Measurements from ENCODE around the gene SLCO6A1. TPM values are rescaled to one million over a fixed set of nuclear protein-coding genes. Genes with fewer than 3 reads are reported as not detected.

Gene SLCO6A1
- total and polyA plus RNA-seq, 4 donors, result 0.75 TPM; not detected in 3

DNA sequence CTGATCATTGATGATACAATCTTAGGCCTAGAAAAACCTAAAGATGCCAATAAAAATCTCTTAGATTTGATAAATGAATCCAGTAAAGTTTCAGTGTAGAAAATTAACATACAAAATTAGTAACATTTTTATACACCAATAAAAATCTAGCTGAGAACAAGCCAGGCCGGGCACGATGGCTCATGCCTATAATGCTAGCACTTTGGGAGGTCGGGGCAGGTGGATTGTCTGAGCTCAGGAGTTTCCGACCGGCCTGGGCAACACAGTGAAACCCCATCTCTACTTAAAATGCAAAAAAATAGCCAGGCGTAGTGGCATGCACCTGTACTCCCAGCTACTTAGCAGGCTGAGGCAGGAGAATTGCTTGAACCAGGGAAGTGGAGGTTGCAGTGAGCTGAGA lies 84.4 kb downstream of the SLCO6A1 start:
- ATAC-seq (ENCODE audit: low FRiP score), result no peak
- intact Hi-C loops (cut with DNase I), result no loop called here
- Histone ChIP-seq H3K9me3 (ENCODE audit: control insufficient read depth, low read length) (no peaks in the 10 kb centered on the region), H3K4me1 (ENCODE audit: control insufficient read depth in 1 of 2, insufficient read depth in 2 of 2, low read length in 2 of 2) (no peaks in the 10 kb centered on the region), H3K27me3 (ENCODE audit: control insufficient read depth in 1 of 2, insufficient read depth in 2 of 2, low read length in 1 of 2) (no peaks in the 10 kb centered on the region), H3K4me3 (ENCODE audit: low read length in 2 of 2) (no peak overlapping the region), H3K27ac (ENCODE audit: low read depth in 1 of 2, low read length in 2 of 2) (no peak overlapping the region), H3K36me3 (ENCODE audit: control insufficient read depth in 1 of 2, insufficient read depth in 2 of 2, low read length in 1 of 2) (no peaks in the 10 kb centered on the region)
- peak in 1 of 2 donors; percentile 28 for DNase-seq
- 92 to 94% methylated on average over 6 of the region's 6 CpGs for WGBS, 2 donors

DNA sequence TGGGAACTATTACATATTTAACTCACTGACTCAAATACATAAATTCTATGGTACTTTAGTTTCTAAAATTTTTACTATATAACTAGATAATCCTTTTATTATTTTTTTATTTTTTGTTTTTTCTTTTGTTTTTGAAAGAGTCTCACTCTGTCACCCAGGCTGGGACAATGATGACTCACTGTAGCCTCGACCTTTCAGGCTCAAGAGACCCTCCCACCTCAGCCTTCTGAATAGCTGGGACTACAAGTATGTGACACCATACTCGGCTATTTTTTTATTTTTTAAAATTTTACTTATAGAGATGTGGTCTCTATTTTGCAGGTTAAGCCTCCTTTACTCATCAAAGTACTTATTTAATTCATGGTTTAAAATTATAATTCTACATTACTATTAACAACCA lies 110.6 kb downstream of the SLCO6A1 start:
- Histone ChIP-seq H3K27me3 (ENCODE audit: control insufficient read depth in 1 of 2, insufficient read depth in 2 of 2, low read length in 1 of 2) (no peaks in the 10 kb centered on the region), H3K4me3 (ENCODE audit: low read length in 2 of 2) (no peak overlapping the region), H3K9me3 (ENCODE audit: control insufficient read depth, low read length) (no peaks in the 10 kb centered on the region), H3K27ac (ENCODE audit: low read depth in 1 of 2, low read length in 2 of 2) (no peak overlapping the region), H3K36me3 (ENCODE audit: control insufficient read depth in 1 of 2, insufficient read depth in 2 of 2, low read length in 1 of 2) (no peaks in the 10 kb centered on the region), H3K4me1 (ENCODE audit: control insufficient read depth in 1 of 2, insufficient read depth in 2 of 2, low read length in 2 of 2) (no peaks in the 10 kb centered on the region)
- WGBS, 2 donors, result 79 to 80% methylated on average over 2 of the region's 2 CpGs
- DNase-seq (no peak), ATAC-seq (ENCODE audit: low FRiP score) (no peak)
- intact Hi-C loops (cut with DNase I), result no loop called here

DNA sequence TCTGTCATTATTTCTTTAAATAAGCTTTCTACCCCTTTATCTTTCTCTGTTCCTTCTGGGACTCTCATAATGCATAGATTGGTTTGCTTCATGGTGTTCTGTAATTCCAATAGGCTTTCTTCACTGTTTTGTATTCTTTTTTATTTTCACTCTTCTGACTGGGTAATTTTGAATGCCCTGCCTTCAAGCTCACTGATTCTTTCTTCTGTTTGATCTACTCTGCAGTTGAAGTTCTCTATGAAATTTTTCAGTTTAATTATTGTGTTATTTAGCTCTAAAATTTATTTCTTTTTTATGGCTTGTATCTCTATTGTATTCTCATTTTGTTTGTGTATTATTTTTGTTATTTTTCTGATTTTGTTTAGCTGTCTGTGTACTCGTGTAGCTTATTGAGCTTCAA lies 113.4 kb downstream of the SLCO6A1 start:
- Histone ChIP-seq H3K4me1 (ENCODE audit: control insufficient read depth in 1 of 2, insufficient read depth in 2 of 2, low read length in 2 of 2) (no peaks in the 10 kb centered on the region), H3K9me3 (ENCODE audit: control insufficient read depth, low read length) (no peaks in the 10 kb centered on the region), H3K36me3 (ENCODE audit: control insufficient read depth in 1 of 2, insufficient read depth in 2 of 2, low read length in 1 of 2) (no peaks in the 10 kb centered on the region), H3K27ac (ENCODE audit: low read depth in 1 of 2, low read length in 2 of 2) (no peak overlapping the region), H3K27me3 (ENCODE audit: control insufficient read depth in 1 of 2, insufficient read depth in 2 of 2, low read length in 1 of 2) (no peaks in the 10 kb centered on the region), H3K4me3 (ENCODE audit: low read length in 2 of 2) (no peak overlapping the region)
- intact Hi-C loops (cut with DNase I), result no loop called here
- ATAC-seq (ENCODE audit: low FRiP score) (no peak), DNase-seq (no peak)
- WGBS, 2 donors, result 81 to 88% methylated on average over 1 of the region's 1 CpG

DNA sequence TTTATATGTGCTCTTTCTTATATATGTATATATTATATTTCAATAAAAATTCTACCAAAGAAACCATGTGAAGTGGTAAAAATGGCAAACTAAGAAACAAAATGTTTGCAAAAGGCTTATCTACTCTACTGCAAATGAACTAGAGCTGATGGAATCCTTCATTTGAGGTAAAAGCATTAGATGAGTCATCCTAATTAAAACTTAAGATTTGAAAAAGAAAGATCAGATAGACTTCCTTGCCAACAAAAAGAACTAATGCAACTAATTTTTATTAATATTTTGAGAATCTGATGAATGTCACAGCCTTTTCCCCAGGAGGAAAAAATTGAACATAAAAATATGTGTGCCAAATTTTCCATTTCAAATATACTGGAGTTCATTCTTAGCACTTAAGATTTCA lies 118.6 kb downstream of the SLCO6A1 start:
- Histone ChIP-seq H3K36me3 (ENCODE audit: control insufficient read depth in 1 of 2, insufficient read depth in 2 of 2, low read length in 1 of 2) (no peaks in the 10 kb centered on the region), H3K4me1 (ENCODE audit: control insufficient read depth in 1 of 2, insufficient read depth in 2 of 2, low read length in 2 of 2) (peaks cover 0 to under 1% of the 10 kb centered on the region in 2 donors), H3K4me3 (ENCODE audit: low read length in 2 of 2) (no peak overlapping the region), H3K27ac (ENCODE audit: low read depth in 1 of 2, low read length in 2 of 2) (no peak overlapping the region), H3K27me3 (ENCODE audit: control insufficient read depth in 1 of 2, insufficient read depth in 2 of 2, low read length in 1 of 2) (no peaks in the 10 kb centered on the region), H3K9me3 (ENCODE audit: control insufficient read depth, low read length) (no peaks in the 10 kb centered on the region)
- intact Hi-C loops (cut with DNase I), result no loop called here
- no peak for ATAC-seq (ENCODE audit: low FRiP score)
- no peak for DNase-seq

DNA sequence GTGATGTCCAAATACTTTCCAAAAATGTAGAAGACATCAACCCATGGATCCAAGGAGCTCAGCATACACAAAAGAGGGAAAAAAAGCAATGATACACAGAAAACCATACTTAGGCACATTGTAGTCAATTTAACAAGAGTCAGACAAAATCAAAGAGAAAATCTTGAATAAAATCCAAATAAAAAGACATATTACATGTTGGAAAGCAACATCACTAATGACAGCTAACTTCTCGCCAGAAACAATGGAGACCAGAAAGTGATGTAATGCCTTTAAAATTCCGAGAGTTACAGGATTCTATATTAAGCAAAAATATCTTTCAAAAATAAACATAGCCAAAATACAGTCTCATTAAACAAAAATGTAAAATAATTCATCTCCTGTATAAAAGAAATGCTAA lies 122.9 kb downstream of the SLCO6A1 start:
- ATAC-seq (ENCODE audit: low FRiP score) (no peak), DNase-seq (no peak)
- intact Hi-C loops (cut with DNase I), result no loop called here
- Histone ChIP-seq H3K36me3 (ENCODE audit: control insufficient read depth in 1 of 2, insufficient read depth in 2 of 2, low read length in 1 of 2) (no peaks in the 10 kb centered on the region), H3K27me3 (ENCODE audit: control insufficient read depth in 1 of 2, insufficient read depth in 2 of 2, low read length in 1 of 2) (no peaks in the 10 kb centered on the region), H3K4me1 (ENCODE audit: control insufficient read depth in 1 of 2, insufficient read depth in 2 of 2, low read length in 2 of 2) (peaks cover 0 to 5% of the 10 kb centered on the region in 2 donors), H3K9me3 (ENCODE audit: control insufficient read depth, low read length) (no peaks in the 10 kb centered on the region), H3K27ac (ENCODE audit: low read depth in 1 of 2, low read length in 2 of 2) (no peak overlapping the region), H3K4me3 (ENCODE audit: low read length in 2 of 2) (no peak overlapping the region)
- 4 to 6% methylated on average over 2 of the region's 2 CpGs for WGBS, 2 donors

DNA sequence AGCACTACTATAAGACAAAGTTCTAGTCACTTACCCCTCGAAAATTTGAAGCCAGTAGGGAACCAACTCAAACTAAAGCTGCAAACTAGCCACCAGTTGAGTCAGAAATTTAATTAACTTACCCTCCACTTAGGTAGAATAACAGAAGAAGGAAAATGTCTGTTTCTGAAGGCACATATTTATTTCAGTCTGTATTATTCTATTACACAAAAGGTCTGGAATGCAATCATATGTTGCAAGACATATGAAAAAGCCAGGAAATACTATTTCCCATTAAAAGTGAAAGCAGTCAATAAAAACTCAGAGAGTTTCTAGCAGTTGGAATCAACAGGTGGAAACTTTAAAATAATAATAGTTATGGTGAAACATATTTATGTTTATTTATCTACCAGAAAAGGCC lies 123.5 kb downstream of the SLCO6A1 start:
- Histone ChIP-seq H3K27me3 (ENCODE audit: control insufficient read depth in 1 of 2, insufficient read depth in 2 of 2, low read length in 1 of 2) (no peaks in the 10 kb centered on the region), H3K9me3 (ENCODE audit: control insufficient read depth, low read length) (no peaks in the 10 kb centered on the region), H3K4me3 (ENCODE audit: low read length in 2 of 2) (no peak overlapping the region), H3K27ac (ENCODE audit: low read depth in 1 of 2, low read length in 2 of 2) (no peak overlapping the region), H3K36me3 (ENCODE audit: control insufficient read depth in 1 of 2, insufficient read depth in 2 of 2, low read length in 1 of 2) (no peaks in the 10 kb centered on the region), H3K4me1 (ENCODE audit: control insufficient read depth in 1 of 2, insufficient read depth in 2 of 2, low read length in 2 of 2) (peaks cover 0 to 5% of the 10 kb centered on the region in 2 donors)
- no peak for DNase-seq
- WGBS, 2 donors, result 1 to 3% methylated on average over 1 of the region's 1 CpG
- intact Hi-C loops (cut with DNase I), result no loop called here
- ATAC-seq (ENCODE audit: low FRiP score), result no peak

DNA sequence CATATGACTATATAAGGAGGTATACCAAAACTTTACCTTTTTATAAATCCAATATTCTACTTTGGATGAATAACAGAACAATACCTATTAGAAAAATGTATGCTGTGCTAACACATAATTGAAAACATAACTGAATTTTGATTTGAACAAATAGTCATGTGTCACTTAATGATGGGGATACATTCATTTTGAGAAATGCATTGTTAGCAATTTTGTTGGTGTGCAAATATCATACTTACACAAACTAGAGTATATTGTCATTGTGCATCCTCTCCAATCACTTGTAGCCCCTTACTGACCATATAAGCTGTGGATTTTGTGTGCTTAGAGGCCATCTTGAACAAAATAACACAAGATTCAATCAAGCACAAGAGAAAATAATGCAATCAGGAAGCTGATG lies 130.4 kb downstream of the SLCO6A1 start:
- intact Hi-C loops (cut with DNase I), result no loop called here
- Histone ChIP-seq H3K9me3 (ENCODE audit: control insufficient read depth, low read length) (no peaks in the 10 kb centered on the region), H3K4me3 (ENCODE audit: low read length in 2 of 2) (no peak overlapping the region), H3K27ac (ENCODE audit: low read depth in 1 of 2, low read length in 2 of 2) (no peak overlapping the region), H3K36me3 (ENCODE audit: control insufficient read depth in 1 of 2, insufficient read depth in 2 of 2, low read length in 1 of 2) (no peaks in the 10 kb centered on the region), H3K4me1 (ENCODE audit: control insufficient read depth in 1 of 2, insufficient read depth in 2 of 2, low read length in 2 of 2) (no peaks in the 10 kb centered on the region), H3K27me3 (ENCODE audit: control insufficient read depth in 1 of 2, insufficient read depth in 2 of 2, low read length in 1 of 2) (no peaks in the 10 kb centered on the region)
- DNase-seq (no peak), ATAC-seq (ENCODE audit: low FRiP score) (no peak)

DNA sequence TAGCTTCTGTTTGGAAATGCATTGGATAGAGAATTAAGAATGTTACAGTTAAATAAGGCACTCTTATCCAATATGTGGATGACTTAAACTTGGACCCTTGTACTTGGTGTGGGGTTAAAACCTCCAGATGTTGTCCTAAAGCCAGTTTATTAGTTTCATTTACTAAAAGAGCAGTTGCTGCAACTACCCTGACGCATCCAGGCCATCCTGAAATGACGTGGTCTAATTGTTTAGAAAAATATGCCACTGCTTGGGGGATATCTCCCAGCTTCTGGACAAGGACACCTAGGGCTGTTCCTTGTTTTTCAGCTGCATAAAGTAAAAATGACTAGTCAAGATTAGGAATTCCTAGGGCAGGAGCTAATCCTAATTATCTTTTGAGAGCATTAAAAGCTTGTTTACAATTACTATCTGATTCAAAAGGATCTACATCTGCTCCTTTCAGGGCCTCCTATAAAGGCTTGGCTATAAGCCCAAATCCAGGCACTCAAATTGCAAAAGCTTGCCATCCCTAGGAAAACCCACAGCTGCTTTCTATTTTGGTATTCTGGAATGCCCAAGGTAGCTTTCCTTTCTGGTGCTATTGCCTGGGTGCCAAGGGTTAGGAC lies 157.0 kb downstream of the SLCO6A1 start:
- H3K36me3 ChIP-seq (ENCODE audit: control insufficient read depth in 1 of 2, insufficient read depth in 2 of 2, low read length in 1 of 2), result no peaks in the 10 kb centered on the region
- 23 to 26% methylated on average over 2 of the region's 2 CpGs for WGBS, 2 donors
- no peak for DNase-seq
- H3K4me1 ChIP-seq (ENCODE audit: control insufficient read depth in 1 of 2, insufficient read depth in 2 of 2, low read length in 2 of 2), result no peaks in the 10 kb centered on the region
- no peaks in the 10 kb centered on the region for H3K27me3 ChIP-seq (ENCODE audit: control insufficient read depth in 1 of 2, insufficient read depth in 2 of 2, low read length in 1 of 2)
- no peak overlapping the region for H3K4me3 ChIP-seq (ENCODE audit: low read length in 2 of 2)
- intact Hi-C loops (cut with DNase I), result no loop called here
- no peak for ATAC-seq (ENCODE audit: low FRiP score)
- H3K27ac ChIP-seq (ENCODE audit: low read depth in 1 of 2, low read length in 2 of 2), result no peak overlapping the region
- no peaks in the 10 kb centered on the region for H3K9me3 ChIP-seq (ENCODE audit: control insufficient read depth, low read length)

DNA sequence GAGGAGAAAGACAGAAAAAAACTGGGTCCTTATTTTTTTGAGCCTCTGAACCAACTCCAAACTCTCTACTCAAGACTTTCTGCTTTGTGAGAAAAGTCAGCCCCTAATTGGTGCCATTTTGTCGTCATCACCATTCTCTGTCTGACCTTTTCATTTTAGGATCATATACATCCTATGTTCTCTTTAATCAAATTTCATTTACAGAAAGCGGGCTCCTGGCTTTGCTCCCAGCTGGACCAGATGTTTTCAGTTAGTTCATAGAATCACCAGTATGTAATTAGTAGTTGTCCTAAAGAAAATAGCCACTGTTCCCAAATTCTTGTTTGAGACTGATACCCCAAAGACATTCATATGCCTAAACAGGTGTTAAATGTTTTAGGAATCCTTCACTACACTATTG lies 174.1 kb downstream of the SLCO6A1 start:
- no peak for DNase-seq
- Histone ChIP-seq H3K36me3 (ENCODE audit: control insufficient read depth in 1 of 2, insufficient read depth in 2 of 2, low read length in 1 of 2) (no peaks in the 10 kb centered on the region), H3K9me3 (ENCODE audit: control insufficient read depth, low read length) (no peaks in the 10 kb centered on the region), H3K27me3 (ENCODE audit: control insufficient read depth in 1 of 2, insufficient read depth in 2 of 2, low read length in 1 of 2) (no peaks in the 10 kb centered on the region), H3K4me1 (ENCODE audit: control insufficient read depth in 1 of 2, insufficient read depth in 2 of 2, low read length in 2 of 2) (no peaks in the 10 kb centered on the region), H3K4me3 (ENCODE audit: low read length in 2 of 2) (no peak overlapping the region), H3K27ac (ENCODE audit: low read depth in 1 of 2, low read length in 2 of 2) (no peak overlapping the region)
- ATAC-seq (ENCODE audit: low FRiP score), result no peak
- intact Hi-C loops (cut with DNase I), result no loop called here
- 72 to 82% methylated on average over 2 of the region's 2 CpGs for WGBS, 2 donors
